H1 (cell line): ENCODE measurements around the gene DHRS1. TPM values are rescaled to one million over a fixed set of nuclear protein-coding genes. Genes with fewer than 3 reads are reported as not detected.

Source experiments
- HDAC2 ChIP-seq, 2 experiments: fragments of 300-600 bp in 1 of 2; sonication (generic) in 1 of 2; IDR thresholded peaks; 2 replicates each; pipeline ENCODE4 v1.6.1; 2011 to 2012; ENCODE audit warnings: low read depth in 2 of 2, low read length in 2 of 2, mild to moderate bottlenecking in 2 of 2, moderate library complexity in 2 of 2, borderline replicate concordance in 1 of 2, inconsistent platforms in 1 of 2
- polyA plus RNA-seq, 7 experiments: library from polyadenylated mRNA; depleted of rRNA in 3 of 7; stranded (reverse) in 5 of 7; unstranded in 2 of 7; fragments of >200 nt in 5 of 7; fragments of 200-250 nt in 2 of 7; gene quantifications; 1 replicate in 5 of 7; 2 replicates in 1 of 7; 4 replicates in 1 of 7; pipeline versions ENCODE4 v1.2.1 to v1.2.3, GENCODE V29; 2011 to 2013; ENCODE audit warnings: missing spikeins in 2 of 7, mixed read lengths in 2 of 7
- total RNA-seq: library from RNA; stranded (reverse); fragmentation: NEBNext Ultra II Directional; extraction: Animal tissue kit (Norgen Biotek cat#: 25700); gene quantifications from 2 replicates; pipeline ENCODE4 v1.2.1, GENCODE V29; 2021

The DHRS1 gene
- total and polyA plus RNA-seq, 2 of the 8 experiments (the other 6 are each of a cell fraction or from before 2014, with no cell fraction given), result 8.8 to 31.7 TPM

GRCh38 chr14:24296341-24297157 is 3.0 kb downstream of the DHRS1 start (continued):
- TF ChIP-seq HDAC2 (IDR thresholded peaks at IDR 0.05; ENCODE audit: borderline replicate concordance in 1 of 2, low read depth in 2 of 2, low read length in 2 of 2), result no peak
